GM12865 (cell line): Measurements from ENCODE around the gene PTPRCAP.
"Not testable (repeated sequence)": the region's sequence is repeated elsewhere in the genome, so short reads cannot be mapped to it uniquely, and the experiment has no call there.

ENCODE experiments used
- DNase-seq: peaks from one replicate; pipeline ENCODE4 v3.0.0; 2010; ENCODE audit warnings: low read depth
- H3K4me3 ChIP-seq: 2 replicates; pipeline ENCODE4 v1.5.1; 2011; ENCODE audit warnings: mild to moderate bottlenecking, low read depth, low read length, control low read depth
- TF ChIP-seq, protein P1 (sequence below): IDR thresholded peaks from 2 replicates; pipeline ENCODE4 v1.5.1; 2011; ENCODE audit warnings: low read length, control low read depth, low read depth, inconsistent platforms; ENCODE audit not compliant: insufficient read depth; ENCODE audit errors: missing control alignments

Gene PTPRCAP

DNA sequence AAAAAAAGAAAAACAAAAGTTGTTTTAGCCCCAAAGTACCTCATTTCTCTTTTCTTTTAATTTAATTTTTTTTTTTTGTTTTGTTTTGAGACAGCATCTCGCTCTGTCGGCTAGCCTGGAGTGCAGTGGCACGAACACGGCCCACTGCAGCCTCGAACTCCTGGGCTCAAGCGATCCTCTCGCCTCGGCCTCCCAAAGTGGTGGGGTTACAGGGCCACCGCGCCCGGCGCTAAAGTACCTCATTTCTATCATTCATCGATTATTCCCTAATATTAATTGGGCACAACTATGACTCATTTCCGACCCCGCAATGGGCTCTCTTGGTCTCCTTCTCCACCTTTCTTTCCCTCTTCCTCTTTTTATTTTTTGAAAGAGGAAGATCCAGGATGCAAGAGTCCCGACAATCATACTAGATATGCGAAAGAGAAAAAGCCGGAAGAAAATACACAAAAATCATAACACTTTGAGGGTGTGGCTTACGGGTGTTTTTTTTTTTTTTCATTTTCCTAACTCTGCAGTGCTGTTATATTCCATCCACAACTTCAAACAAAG lies 44.9 kb upstream of the PTPRCAP start:
- TF ChIP-seq, protein P1, sequence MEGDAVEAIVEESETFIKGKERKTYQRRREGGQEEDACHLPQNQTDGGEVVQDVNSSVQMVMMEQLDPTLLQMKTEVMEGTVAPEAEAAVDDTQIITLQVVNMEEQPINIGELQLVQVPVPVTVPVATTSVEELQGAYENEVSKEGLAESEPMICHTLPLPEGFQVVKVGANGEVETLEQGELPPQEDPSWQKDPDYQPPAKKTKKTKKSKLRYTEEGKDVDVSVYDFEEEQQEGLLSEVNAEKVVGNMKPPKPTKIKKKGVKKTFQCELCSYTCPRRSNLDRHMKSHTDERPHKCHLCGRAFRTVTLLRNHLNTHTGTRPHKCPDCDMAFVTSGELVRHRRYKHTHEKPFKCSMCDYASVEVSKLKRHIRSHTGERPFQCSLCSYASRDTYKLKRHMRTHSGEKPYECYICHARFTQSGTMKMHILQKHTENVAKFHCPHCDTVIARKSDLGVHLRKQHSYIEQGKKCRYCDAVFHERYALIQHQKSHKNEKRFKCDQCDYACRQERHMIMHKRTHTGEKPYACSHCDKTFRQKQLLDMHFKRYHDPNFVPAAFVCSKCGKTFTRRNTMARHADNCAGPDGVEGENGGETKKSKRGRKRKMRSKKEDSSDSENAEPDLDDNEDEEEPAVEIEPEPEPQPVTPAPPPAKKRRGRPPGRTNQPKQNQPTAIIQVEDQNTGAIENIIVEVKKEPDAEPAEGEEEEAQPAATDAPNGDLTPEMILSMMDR: no peak
- peak overlapping the region; percentile 69 for H3K4me3 ChIP-seq
- DNase-seq: peak; percentile 44

DNA sequence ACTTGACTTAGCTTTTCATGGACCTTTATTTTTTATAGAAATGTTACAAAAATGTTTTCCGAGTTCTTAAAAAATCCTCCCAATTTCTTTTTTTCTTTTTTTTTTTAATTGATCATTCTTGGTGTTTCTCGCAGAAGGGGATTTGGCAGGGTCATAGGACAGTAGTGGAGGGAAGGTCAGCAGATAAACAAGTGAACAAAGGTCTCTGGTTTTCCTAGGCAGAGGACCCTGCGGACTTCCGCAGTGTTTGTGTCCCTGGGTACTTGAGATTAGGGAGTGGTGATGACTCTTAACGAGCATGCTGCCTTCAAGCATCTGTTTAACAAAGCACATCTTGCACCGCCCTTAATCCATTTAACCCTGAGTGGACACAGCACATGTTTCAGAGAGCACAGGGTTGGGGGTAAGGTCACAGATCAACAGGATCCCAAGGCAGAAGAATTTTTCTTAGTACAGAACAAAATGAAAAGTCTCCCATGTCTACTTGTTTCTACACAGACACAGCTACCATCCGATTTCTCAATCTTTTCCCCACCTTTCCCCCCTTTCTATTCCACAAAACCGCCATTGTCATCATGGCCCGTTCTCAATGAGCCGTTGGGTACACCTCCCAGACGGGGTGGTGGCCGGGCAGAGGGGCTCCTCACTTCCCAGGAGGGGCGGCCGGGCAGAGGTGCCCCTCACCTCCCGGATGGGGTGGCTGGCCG lies 40.0 kb upstream of the PTPRCAP start:
- not testable (repeated sequence) for DNase-seq, H3K4me3 ChIP-seq

DNA sequence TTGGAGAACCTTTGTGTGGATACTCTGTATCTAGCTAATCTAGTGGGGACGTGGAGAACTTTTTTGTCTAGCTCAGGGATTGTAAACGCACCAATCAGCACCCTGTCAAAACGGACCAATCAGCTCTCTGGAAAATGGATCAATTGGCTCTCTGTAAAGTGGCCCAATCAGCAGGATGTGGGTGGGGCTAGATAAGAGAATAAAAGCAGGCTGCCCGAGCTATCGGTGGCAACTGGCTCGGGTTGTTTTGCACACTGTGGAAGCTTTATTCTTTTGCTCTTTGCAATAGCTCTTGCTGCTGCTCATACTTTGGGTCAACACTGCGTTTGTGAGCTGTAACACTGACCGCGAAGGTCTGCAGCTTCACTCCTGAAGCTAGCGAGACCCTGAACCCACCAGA lies 39.2 kb upstream of the PTPRCAP start:
- not testable (repeated sequence) for H3K4me3 ChIP-seq, DNase-seq

DNA sequence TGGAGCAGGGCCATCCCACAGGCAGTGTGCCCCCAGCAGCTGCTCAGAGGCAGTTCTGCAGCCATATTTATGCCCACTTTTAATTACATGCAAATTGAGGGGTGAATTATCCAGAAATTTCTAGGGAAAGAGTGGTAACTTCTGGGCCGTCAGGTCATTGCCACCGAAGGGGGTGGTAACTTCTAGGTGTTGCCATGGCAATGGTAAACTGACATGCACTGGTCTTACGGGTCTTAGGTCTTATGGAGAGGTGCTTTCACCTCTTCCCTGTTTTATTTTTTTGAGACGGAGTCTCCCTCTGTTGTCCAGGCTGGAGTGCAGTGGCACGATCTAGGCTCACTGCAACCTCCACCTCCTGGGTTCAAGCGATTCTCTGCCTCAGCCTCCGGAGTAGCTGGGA lies 35.4 kb upstream of the PTPRCAP start:
- no peak for DNase-seq
- H3K4me3 ChIP-seq: no peak overlapping the region
- TF ChIP-seq, protein P1: no peak

DNA sequence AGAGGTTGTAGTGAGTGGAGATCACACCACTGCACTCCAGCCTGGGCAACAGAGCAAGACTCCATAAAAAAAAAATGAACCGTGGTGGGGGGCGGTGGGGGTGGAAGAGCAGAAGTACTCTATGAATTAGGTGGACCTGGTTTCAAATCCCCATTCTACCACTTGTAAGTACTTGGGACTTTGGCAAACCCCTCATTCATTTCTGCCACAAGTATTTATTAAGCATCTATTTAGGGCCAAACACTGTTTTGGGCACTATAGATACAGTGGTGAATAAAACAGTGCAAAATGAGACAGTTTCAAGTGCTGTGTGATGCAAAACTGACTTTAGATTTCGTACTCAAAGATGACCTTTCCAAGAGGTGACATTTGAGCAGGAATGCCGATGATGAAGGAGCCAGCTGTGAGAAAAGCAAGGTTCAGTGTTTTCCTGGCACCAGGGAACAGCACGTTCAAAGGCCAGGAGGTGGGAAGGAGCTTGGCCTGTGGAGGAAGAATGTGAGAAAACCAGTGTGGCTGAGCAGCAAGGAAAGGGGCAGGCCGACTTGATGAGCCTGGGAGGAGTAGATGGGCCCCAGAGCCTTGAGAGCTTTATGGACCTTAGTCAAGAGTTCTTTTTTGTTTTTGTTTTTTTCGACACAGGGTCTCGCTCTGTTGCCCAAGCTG lies 33.0 kb upstream of the PTPRCAP start:
- H3K4me3 ChIP-seq: no peak overlapping the region
- TF ChIP-seq, protein P1: no peak
- peak; percentile 31 for DNase-seq

DNA sequence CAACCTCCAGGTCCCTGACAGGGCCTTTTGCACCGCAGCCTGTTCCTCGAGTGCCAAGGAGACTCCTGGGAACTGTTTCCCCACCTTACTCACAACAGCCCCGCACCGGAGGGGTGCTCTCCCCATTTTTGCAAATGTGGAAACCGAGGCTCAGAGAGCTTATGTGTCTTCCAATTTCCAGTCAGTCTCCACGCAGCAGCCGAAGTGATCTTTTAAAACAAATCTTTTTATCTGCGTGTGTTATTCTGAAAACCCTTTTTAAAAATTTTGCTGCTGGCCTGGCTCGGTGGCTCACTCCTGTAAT lies 32.0 kb upstream of the PTPRCAP start:
- no peak for DNase-seq
- H3K4me3 ChIP-seq: peak overlapping the region; percentile 84
- TF ChIP-seq, protein P1: no peak

DNA sequence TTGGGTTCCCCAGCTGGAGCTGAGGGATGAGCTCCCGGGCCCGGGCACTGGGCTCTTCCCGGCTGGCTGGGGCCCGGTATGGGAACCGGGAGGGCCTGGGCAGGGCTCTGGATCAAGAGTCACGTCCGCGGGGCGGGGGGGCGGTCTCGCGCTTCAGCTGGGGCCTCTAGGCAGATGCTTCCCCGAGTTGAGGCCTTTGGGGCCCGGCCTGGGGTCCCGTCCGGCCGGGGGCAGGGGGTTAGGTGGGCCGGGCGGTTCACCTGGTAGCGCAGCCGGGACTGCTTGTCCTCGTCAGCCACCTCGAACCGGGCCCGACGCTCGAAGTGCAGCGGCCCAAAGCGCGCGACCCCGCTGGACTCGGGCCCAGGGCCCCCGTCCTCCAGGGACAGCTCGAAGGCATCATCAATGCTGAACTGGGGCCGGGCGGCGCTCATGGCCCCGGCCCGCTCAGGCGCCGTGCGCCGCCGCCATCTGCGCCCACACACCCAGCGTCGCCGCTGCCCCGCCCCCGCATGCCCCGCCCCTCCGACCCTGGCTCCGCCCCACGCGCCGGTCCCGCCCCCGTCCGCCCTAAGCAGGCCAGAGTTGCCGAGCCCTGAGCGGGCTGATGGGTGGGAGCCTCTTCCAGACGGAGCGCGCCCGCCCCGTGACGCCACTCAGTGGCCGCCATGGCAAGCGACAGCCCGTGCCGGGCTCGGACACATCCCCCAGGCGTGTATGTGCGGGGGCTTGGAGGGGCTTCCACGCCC lies 31.5 kb upstream of the PTPRCAP start, which contains the start of gene TMEM134:
Gene TMEM134 (minus strand): TSS at position 493 of the 749 bp plus-strand sequence. CDS start 59 bp downstream, at position 434.
- H3K4me3 ChIP-seq: peak within 1 kb of the TSS; percentile 84
- TF ChIP-seq, protein P1: peak; percentile 67
- DNase-seq: peak; percentile 97
